ENCODE measurements around the gene TRIM9.
"Not testable (repeated sequence)": the region's sequence is repeated elsewhere in the genome, so short reads cannot be mapped to it uniquely, and the experiment has no call there.

TRIM9 gene

DNA sequence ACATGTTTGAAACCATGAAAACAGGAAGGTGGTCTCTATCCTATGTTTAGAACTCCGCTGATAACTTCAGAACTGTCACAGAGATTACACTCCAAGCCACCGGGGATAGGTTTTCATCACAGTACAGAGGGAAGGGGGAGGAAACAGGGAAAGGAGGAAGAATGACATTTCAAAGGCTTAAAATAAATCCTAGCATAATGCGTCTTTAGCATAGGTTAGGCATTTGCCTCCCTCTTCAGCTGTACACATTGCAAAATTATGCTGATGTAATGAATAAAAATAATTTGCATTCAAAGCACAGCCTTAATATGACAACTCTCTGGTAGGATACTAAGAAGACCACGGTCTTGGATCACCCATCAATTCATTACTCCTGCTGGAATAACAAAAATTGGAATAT, 96.3 kb downstream of the TRIM9 start:
- Histone ChIP-seq H3K27me3 (no peaks in the 10 kb centered on the region), H3K4me3 (ENCODE audit: low read depth, low read length) (no peak overlapping the region), H3K4me1 (peaks cover 6% of the 10 kb centered on the region), H3K9me3 (no peaks in the 10 kb centered on the region), H3K36me3 (peaks cover 23% of the 10 kb centered on the region)
- DNase-seq = no peak
- TF ChIP-seq, protein P1, sequence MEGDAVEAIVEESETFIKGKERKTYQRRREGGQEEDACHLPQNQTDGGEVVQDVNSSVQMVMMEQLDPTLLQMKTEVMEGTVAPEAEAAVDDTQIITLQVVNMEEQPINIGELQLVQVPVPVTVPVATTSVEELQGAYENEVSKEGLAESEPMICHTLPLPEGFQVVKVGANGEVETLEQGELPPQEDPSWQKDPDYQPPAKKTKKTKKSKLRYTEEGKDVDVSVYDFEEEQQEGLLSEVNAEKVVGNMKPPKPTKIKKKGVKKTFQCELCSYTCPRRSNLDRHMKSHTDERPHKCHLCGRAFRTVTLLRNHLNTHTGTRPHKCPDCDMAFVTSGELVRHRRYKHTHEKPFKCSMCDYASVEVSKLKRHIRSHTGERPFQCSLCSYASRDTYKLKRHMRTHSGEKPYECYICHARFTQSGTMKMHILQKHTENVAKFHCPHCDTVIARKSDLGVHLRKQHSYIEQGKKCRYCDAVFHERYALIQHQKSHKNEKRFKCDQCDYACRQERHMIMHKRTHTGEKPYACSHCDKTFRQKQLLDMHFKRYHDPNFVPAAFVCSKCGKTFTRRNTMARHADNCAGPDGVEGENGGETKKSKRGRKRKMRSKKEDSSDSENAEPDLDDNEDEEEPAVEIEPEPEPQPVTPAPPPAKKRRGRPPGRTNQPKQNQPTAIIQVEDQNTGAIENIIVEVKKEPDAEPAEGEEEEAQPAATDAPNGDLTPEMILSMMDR (IDR thresholded peaks at IDR 0.05; ENCODE audit: low read depth, low read length) = no peak

DNA sequence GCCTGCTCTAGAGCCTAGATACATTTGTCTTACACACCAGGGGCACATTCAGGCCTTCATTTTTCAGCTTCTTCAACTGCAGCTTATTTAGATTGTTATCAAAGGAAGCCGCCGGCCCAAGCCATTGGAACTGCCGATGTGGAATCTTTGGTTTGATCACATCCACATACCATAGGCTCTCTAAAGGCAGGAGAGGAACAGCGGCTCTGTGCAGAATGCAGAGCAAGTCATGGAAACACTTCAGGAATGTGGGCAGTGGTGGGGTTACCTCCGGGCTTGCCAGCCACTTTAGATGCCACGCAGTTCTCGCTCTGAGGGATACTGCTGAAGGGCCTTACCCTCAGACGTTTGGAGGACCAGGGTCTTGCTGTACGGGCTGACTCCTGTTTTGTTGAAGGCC, 97.2 kb downstream of the TRIM9 start:
- Histone ChIP-seq H3K4me1 (peaks cover 2% of the 10 kb centered on the region), H3K4me3 (ENCODE audit: low read depth, low read length) (no peak overlapping the region), H3K36me3 (peaks cover 23% of the 10 kb centered on the region), H3K27me3 (no peaks in the 10 kb centered on the region), H3K9me3 (no peaks in the 10 kb centered on the region)
- no peak for DNase-seq
- TF ChIP-seq, protein P1 (IDR thresholded peaks at IDR 0.05; ENCODE audit: low read depth, low read length) = no peak

DNA sequence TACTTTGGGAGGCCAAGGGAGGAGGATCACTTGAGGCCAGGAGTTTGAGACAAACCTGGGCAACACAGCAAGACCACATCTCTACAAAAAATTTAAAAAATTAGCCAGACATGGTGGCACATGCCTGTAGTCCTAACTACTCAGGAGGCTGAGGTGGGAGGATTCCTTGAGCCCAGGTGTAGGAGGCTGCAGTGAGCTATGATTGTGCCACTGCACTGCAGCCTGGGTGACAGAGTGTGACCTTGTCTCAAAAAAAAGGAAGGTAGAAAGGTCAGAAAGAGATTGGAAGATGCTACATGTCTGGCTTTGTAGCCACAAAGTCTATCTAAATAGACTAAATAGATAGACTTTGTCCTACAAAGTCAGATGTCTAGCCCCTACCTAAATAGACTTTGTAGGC, 100.7 kb downstream of the TRIM9 start:
- H3K27me3 ChIP-seq; H3K4me1 ChIP-seq; DNase-seq; H3K9me3 ChIP-seq; H3K4me3 ChIP-seq (ENCODE audit: low read depth, low read length): not testable (repeated sequence)
- peaks cover 11% of the 10 kb centered on the region for H3K36me3 ChIP-seq

DNA sequence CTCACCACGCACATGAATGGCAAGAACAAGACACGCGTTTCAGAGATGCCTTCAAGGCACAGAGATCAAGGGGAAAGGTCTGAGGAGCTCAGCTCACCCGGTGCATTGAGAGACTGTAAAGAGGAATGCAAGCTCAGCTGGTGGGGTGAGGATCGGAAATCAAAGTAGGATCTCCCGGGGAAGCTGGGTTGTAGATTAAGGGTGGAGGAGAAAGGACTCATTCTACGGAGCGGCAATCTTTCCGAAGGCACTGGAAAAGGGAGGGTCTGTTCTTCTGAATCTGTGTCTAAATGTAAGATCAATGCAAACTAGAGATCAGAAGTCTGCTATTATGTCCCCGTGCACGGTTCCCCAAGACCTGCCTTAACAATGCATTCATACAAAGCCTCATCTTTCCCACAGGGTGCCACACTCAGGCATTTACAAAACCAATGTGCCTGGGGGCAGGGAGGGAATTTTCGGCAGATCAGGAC, 109.0 kb downstream of the TRIM9 start:
- no peaks in the 10 kb centered on the region for H3K4me1 ChIP-seq
- TF ChIP-seq, protein P1 (IDR thresholded peaks at IDR 0.05; ENCODE audit: low read depth, low read length) = no peak
- no peak overlapping the region for H3K4me3 ChIP-seq (ENCODE audit: low read depth, low read length)
- no peak for DNase-seq
- H3K27me3 ChIP-seq = no peaks in the 10 kb centered on the region
- no peaks in the 10 kb centered on the region for H3K9me3 ChIP-seq
- no peaks in the 10 kb centered on the region for H3K36me3 ChIP-seq

DNA sequence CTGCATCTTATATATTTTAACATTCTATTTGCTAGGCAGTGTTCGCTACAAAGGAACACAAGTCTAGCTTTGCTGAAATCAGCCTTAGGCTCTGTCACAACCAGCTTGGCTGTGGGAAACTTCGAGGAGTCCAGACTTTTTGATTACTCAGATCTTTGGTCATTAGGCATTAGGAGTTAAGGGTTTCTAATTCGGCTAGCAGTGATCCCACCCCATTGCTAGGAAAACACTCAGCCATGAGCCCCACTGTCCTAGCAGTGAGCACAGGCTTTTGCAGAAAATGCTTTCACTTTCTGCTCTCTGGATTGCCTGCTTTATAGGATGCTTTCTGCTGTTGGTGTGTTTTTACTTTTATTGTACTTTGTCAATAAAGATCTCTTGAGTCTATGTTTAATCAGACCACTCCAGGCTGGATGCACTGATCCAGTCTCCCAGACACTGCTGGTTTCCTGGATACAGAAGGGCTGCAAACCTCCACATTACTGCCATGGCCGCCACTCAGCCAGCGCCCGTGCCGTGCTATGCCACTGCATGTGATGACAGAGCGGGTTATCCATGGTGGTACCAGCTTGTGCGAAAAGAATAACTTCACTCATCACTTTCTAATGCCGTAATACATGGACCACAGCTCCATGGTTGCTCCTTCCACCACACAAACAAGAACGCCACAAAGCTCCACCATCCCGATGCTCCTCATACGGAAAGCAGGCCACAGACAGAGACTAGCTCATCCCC, 109.6 kb downstream of the TRIM9 start:
- Histone ChIP-seq H3K4me1 (no peaks in the 10 kb centered on the region), H3K36me3 (no peaks in the 10 kb centered on the region), H3K4me3 (ENCODE audit: low read depth, low read length) (no peak overlapping the region), H3K27me3 (no peaks in the 10 kb centered on the region), H3K9me3 (no peaks in the 10 kb centered on the region)
- DNase-seq = no peak
- TF ChIP-seq, protein P1 (IDR thresholded peaks at IDR 0.05; ENCODE audit: low read depth, low read length) = no peak

DNA sequence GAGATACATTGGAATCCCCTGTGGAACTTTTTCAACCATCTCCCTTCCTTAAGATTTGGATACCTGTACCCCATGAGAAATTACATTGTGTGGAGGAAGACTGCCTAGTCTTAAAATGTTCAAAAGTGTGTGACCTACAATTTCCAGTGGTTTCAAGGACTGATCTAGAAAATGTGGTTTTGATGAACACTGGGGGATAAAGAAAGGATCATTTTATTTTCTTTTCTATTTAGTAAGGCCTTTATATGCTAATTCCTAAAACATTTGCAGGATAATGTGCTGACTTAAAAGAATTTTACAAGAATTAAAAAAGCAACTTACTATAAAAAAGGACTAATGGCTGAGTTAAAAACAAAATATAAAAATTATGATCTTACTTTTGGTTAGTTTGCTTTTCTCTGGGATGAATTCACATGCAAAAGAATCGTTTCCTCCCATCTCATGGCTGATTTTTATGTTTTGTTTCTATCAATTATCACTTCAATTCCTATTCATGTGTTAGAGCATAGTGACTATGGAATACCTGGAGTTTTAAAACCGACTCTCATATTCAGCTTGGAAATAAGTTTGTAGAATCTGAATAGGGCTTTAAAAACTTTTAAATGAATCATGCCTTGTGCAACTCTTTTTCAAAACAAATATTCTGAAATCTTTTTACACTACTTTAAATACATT, 110.7 kb downstream of the TRIM9 start:
- Histone ChIP-seq H3K27me3 (no peaks in the 10 kb centered on the region), H3K4me1 (no peaks in the 10 kb centered on the region), H3K9me3 (no peaks in the 10 kb centered on the region), H3K4me3 (ENCODE audit: low read depth, low read length) (no peak overlapping the region), H3K36me3 (no peaks in the 10 kb centered on the region; the same call in 1 of the 2 replicates)
- DNase-seq = no peak
- TF ChIP-seq, protein P1 (IDR thresholded peaks at IDR 0.05; ENCODE audit: low read depth, low read length) = no peak

All from BE2C (cell line).